H9 (cell line): Measurements from ENCODE around the gene ORC1. TPM values are rescaled to one million over a fixed set of nuclear protein-coding genes. Genes with fewer than 3 reads are reported as not detected.

ENCODE experiments used
- DNase-seq: peaks from one replicate; pipeline ENCODE4 v3.0.0-alpha.2; 2017
- H2AFZ ChIP-seq: one replicate; pipeline ENCODE4 v1.6.1; 2013; ENCODE audit warnings: mild to moderate bottlenecking, low read length, control low read depth, moderate library complexity
- H2AK5ac ChIP-seq: 2 replicates; pipeline ENCODE4 v1.6.1; 2013; ENCODE audit warnings: low read length, control low read depth, mixed read lengths; ENCODE audit not compliant: insufficient read length
- H2BK120ac ChIP-seq: one replicate; pipeline ENCODE4 v1.6.1; 2013; ENCODE audit warnings: low read depth, mild to moderate bottlenecking, low read length, control low read depth, inconsistent platforms; ENCODE audit not compliant: poor library complexity, severe bottlenecking
- H2BK12ac ChIP-seq: 2 replicates; pipeline ENCODE4 v1.6.1; 2013; ENCODE audit warnings: low read length, control low read depth, mixed read lengths, low read depth; ENCODE audit not compliant: insufficient read length
- H2BK15ac ChIP-seq: 2 replicates; pipeline ENCODE4 v1.6.1; 2013; ENCODE audit warnings: low read depth, low read length, control low read depth
- H2BK20ac ChIP-seq: one replicate; pipeline ENCODE4 v1.6.1; 2013; ENCODE audit warnings: low read depth, mild to moderate bottlenecking, low read length, control low read depth, inconsistent platforms; ENCODE audit not compliant: poor library complexity, severe bottlenecking
- H2BK5ac ChIP-seq: 2 replicates; pipeline ENCODE4 v1.6.1; 2013; ENCODE audit warnings: low read length, control low read depth, mixed read lengths; ENCODE audit not compliant: insufficient read length
- H3K14ac ChIP-seq: 2 replicates; pipeline ENCODE4 v1.6.1; 2013; ENCODE audit warnings: low read length, control low read depth; ENCODE audit not compliant: insufficient read depth
- H3K18ac ChIP-seq: 2 replicates; pipeline ENCODE4 v1.6.1; 2013; ENCODE audit warnings: low read depth, mild to moderate bottlenecking, mixed read lengths, low read length, control low read depth; ENCODE audit not compliant: insufficient read length
- H3K23ac ChIP-seq: 2 replicates; pipeline ENCODE4 v1.6.1; 2013; ENCODE audit warnings: low read length, control low read depth, mixed read lengths, low read depth; ENCODE audit not compliant: insufficient read length
- H3K23me2 ChIP-seq: 2 replicates; pipeline ENCODE4 v1.6.1; 2013; ENCODE audit warnings: low read depth, mild to moderate bottlenecking, mixed read lengths, low read length, control low read depth; ENCODE audit not compliant: insufficient read length, poor library complexity, severe bottlenecking
- H3K27ac ChIP-seq: 2 replicates; pipeline ENCODE4 v1.5.1; 2013; ENCODE audit warnings: low read length, control low read depth, mixed read lengths, low read depth; ENCODE audit not compliant: insufficient read length
- H3K27me3 ChIP-seq: 2 replicates; pipeline ENCODE4 v1.6.1; 2013; ENCODE audit warnings: low read length, control low read depth, inconsistent platforms; ENCODE audit not compliant: insufficient read depth
- H3K4ac ChIP-seq: 2 replicates; pipeline ENCODE4 v1.6.1; 2013; ENCODE audit warnings: low read depth, mild to moderate bottlenecking, control low read depth, inconsistent platforms, low read length, moderate library complexity
- H3K4me1 ChIP-seq: 2 replicates; pipeline ENCODE4 v1.6.1; 2013; ENCODE audit warnings: low read length, control low read depth, inconsistent platforms; ENCODE audit not compliant: insufficient read depth
- H3K4me2 ChIP-seq: 2 replicates; pipeline ENCODE4 v1.6.1; 2013; ENCODE audit warnings: low read length, control low read depth, mixed read lengths; ENCODE audit not compliant: insufficient read length, insufficient read depth
- H3K56ac ChIP-seq: 2 replicates; pipeline ENCODE4 v1.6.1; 2013; ENCODE audit warnings: low read depth, mild to moderate bottlenecking, mixed read lengths, low read length, control low read depth; ENCODE audit not compliant: insufficient read length
- H3K79me1 ChIP-seq: 2 replicates; pipeline ENCODE4 v1.6.1; 2013; ENCODE audit warnings: low read depth, mild to moderate bottlenecking, moderate library complexity, low read length, control low read depth, inconsistent platforms; ENCODE audit not compliant: insufficient read depth, poor library complexity, severe bottlenecking
- H3K79me2 ChIP-seq: 2 replicates; pipeline ENCODE4 v1.6.1; 2013; ENCODE audit warnings: low read length, control low read depth, inconsistent platforms; ENCODE audit not compliant: insufficient read depth
- H3K9ac ChIP-seq: 2 replicates; pipeline ENCODE4 v1.6.1; 2013; ENCODE audit warnings: low read length, control low read depth, mixed read lengths; ENCODE audit not compliant: insufficient read length; ENCODE audit errors: extremely low read depth
- H3K9me3 ChIP-seq: one replicate; pipeline ENCODE4 v1.6.1; 2013; ENCODE audit warnings: low read depth, low read length, inconsistent platforms; ENCODE audit not compliant: control insufficient read depth
- H3T11ph ChIP-seq: one replicate; pipeline ENCODE4 v1.6.1; 2013; ENCODE audit warnings: mild to moderate bottlenecking, low read length, control low read depth, inconsistent platforms
- H4K20me1 ChIP-seq: one replicate; pipeline ENCODE4 v1.6.1; 2013; ENCODE audit not compliant: control insufficient read depth, insufficient read length, insufficient read depth
- H4K5ac ChIP-seq: 2 replicates; pipeline ENCODE4 v1.6.1; 2013; ENCODE audit warnings: low read depth, mild to moderate bottlenecking, mixed read lengths, low read length, control low read depth; ENCODE audit not compliant: insufficient read length
- H4K8ac ChIP-seq: replicated peaks from 2 replicates; pipeline ENCODE4 v1.6.1; 2013; ENCODE audit warnings: low read length, control low read depth, mixed read lengths, low read depth; ENCODE audit not compliant: insufficient read length
- H4K91ac ChIP-seq: 2 replicates; pipeline ENCODE4 v1.6.1; 2013; ENCODE audit warnings: low read depth, mild to moderate bottlenecking, moderate library complexity, mixed read lengths, low read length, control low read depth; ENCODE audit not compliant: insufficient read length
- H3K27ac Mint-ChIP-seq, 3 experiments: 2 replicates in 2 of 3; 3 replicates in 1 of 3; pipeline ENCODE4 v1.8.0; 2020 to 2021; ENCODE audit warnings: mixed read lengths in 3 of 3, mild to moderate bottlenecking in 1 of 3, moderate library complexity in 1 of 3
- H3K27me3 Mint-ChIP-seq: 2 replicates; pipeline ENCODE4 v1.8.0; 2021; ENCODE audit warnings: low read depth, mild to moderate bottlenecking, moderate library complexity, mixed read lengths
- H3K36me3 Mint-ChIP-seq, 3 experiments: 2 replicates in 2 of 3; 3 replicates in 1 of 3; pipeline ENCODE4 v1.8.0; 2020 to 2021; ENCODE audit warnings: low read depth in 3 of 3, mixed read lengths in 3 of 3; ENCODE audit not compliant: insufficient read depth in 1 of 3
- H3K4me1 Mint-ChIP-seq, 2 experiments: 2 replicates each; pipeline ENCODE4 v1.8.0; 2020; ENCODE audit warnings: mixed read lengths in 2 of 2
- H3K4me3 Mint-ChIP-seq, 2 experiments: 2 replicates in 1 of 2; 3 replicates in 1 of 2; pipeline ENCODE4 v1.8.0; 2020 to 2021; ENCODE audit warnings: mild to moderate bottlenecking in 2 of 2, mixed read lengths in 2 of 2, moderate library complexity in 1 of 2
- H3K9me3 Mint-ChIP-seq, 2 experiments: 2 replicates in 1 of 2; 3 replicates in 1 of 2; pipeline ENCODE4 v1.8.0; 2020; ENCODE audit warnings: mild to moderate bottlenecking in 2 of 2, mixed read lengths in 2 of 2, moderate library complexity in 1 of 2
- WGBS: extraction: QIAGEN DNeasy Blood & Tissue Kit; methylation state at CpG from one replicate; pipeline ENCODE4 v1.1.7; 2013; ENCODE audit warnings: missing lambda C conversion rate, low lambda C conversion rate, mixed read lengths; ENCODE audit not compliant: insufficient read length; ENCODE audit errors: extremely low coverage; 5-methylcytosine and 5-hydroxymethylcytosine counted together
- total RNA-seq: library from RNA; stranded (reverse); gene quantifications from 2 replicates; pipeline ENCODE4 v1.2.1, GENCODE V29; 2021
- TF ChIP-seq, protein P1 (sequence below): fragments of 200-600 bp; sonication (generic); conservative IDR thresholded peaks from 3 replicates; pipeline ENCODE4 v1.8.0; 2021; ENCODE audit warnings: antibody characterized with exemption, mild to moderate bottlenecking

The ORC1 gene
- total RNA-seq, 1 experiment from 2014 or later = 46.4 TPM

DNA sequence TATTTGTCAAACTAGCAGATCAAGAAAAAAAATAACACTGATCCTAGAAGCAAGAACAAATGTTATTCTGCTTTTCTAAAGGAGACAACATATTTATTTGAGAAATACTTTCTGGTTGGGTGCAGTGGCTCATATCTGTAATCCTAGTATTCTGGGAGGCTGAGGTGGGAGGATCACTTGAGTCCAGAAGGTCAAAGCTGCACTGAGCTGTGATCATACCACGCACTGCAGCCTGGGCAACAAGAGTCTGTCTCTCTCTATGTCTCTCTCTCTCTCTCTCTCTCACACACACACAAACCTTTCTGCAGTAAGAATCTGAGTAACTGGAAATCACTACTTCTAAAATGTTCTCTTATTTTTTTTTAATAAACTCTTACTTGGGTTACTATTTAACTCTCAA is 31.4 kb upstream of the ORC1 start:
- H3K23me2 ChIP-seq = no peaks in the 10 kb centered on the region
- H3K36me3 Mint-ChIP-seq = peaks cover 8 to 48% (median 34%) of the 10 kb centered on the region in 3 experiments; a peak in 6 of 7 replicates
- no peak overlapping the region for H2AK5ac ChIP-seq
- no peak overlapping the region for H3K4me2 ChIP-seq
- H4K91ac ChIP-seq = no peak overlapping the region
- H3K79me1 ChIP-seq = no peaks in the 10 kb centered on the region
- no peak overlapping the region for H2BK15ac ChIP-seq
- TF ChIP-seq, protein P1, sequence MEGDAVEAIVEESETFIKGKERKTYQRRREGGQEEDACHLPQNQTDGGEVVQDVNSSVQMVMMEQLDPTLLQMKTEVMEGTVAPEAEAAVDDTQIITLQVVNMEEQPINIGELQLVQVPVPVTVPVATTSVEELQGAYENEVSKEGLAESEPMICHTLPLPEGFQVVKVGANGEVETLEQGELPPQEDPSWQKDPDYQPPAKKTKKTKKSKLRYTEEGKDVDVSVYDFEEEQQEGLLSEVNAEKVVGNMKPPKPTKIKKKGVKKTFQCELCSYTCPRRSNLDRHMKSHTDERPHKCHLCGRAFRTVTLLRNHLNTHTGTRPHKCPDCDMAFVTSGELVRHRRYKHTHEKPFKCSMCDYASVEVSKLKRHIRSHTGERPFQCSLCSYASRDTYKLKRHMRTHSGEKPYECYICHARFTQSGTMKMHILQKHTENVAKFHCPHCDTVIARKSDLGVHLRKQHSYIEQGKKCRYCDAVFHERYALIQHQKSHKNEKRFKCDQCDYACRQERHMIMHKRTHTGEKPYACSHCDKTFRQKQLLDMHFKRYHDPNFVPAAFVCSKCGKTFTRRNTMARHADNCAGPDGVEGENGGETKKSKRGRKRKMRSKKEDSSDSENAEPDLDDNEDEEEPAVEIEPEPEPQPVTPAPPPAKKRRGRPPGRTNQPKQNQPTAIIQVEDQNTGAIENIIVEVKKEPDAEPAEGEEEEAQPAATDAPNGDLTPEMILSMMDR = no peak
- H3K9me3 ChIP-seq = no peaks in the 10 kb centered on the region
- no peak overlapping the region for H3K4ac ChIP-seq
- no peak for DNase-seq
- peaks cover 9 to 10% of the 10 kb centered on the region in 2 experiments for H3K4me1 Mint-ChIP-seq
- no peak overlapping the region for H3K18ac ChIP-seq
- no peaks in the 10 kb centered on the region for H4K20me1 ChIP-seq
- H3K4me1 ChIP-seq = peaks cover 5% of the 10 kb centered on the region; the same call in 1 of the 2 replicates
- H3K9ac ChIP-seq = no peak overlapping the region
- no peaks in the 10 kb centered on the region for H3K9me3 Mint-ChIP-seq
- no peak overlapping the region for H2BK12ac ChIP-seq
- no peak overlapping the region for H3K56ac ChIP-seq
- no peak overlapping the region for H2AFZ ChIP-seq
- H2BK120ac ChIP-seq = no peak overlapping the region
- no peak overlapping the region for H3K27ac ChIP-seq
- no peak overlapping the region for H2BK20ac ChIP-seq
- no peaks in the 10 kb centered on the region for H3K79me2 ChIP-seq
- no peak overlapping the region for H2BK5ac ChIP-seq
- no peak overlapping the region; a peak in 1 of 7 replicates for H3K27ac Mint-ChIP-seq
- WGBS = no CpG with 5 or more reads among the region's 1 CpG
- H4K8ac ChIP-seq = no peak overlapping the region
- H3K4me3 Mint-ChIP-seq = no peak overlapping the region
- H4K5ac ChIP-seq = no peak overlapping the region
- no peaks in the 10 kb centered on the region for H3K27me3 Mint-ChIP-seq
- H3K14ac ChIP-seq = no peak overlapping the region
- H3K27me3 ChIP-seq = no peaks in the 10 kb centered on the region
- no peak overlapping the region for H3K23ac ChIP-seq
- H3T11ph ChIP-seq = no peak overlapping the region
